ENCODE measurements around the gene APRT. TPM values are rescaled to one million over a fixed set of nuclear protein-coding genes. Genes with fewer than 3 reads are reported as not detected.

The APRT gene
- total and polyA plus RNA-seq, 10 of the 15 experiments (the other 5 are each of a cell fraction or from before 2014, with no cell fraction given), result 30.6 to 495 (median 166) TPM

- H3K4me3 ChIP-seq, result 0 out of 2 replicates have a peak overlapping the region, but pooled peaks have one; percentile 85
- no TSS peak for BruUV-seq (replicated peaks)
- TF ChIP-seq POLR2A (IDR thresholded peaks at IDR 0.05; ENCODE audit: low read depth, low read length) (peak; percentile 4; the same call in 1 of the 2 replicates), ZNF24 (IDR thresholded peaks at IDR 0.05) (no peak), POU2F2 (IDR thresholded peaks at IDR 0.05; ENCODE audit: borderline replicate concordance, low read depth, low read length) (no peak), CBX5 (IDR thresholded peaks at IDR 0.05; ENCODE audit: low read depth) (no peak), POLR2AphosphoS5 (IDR thresholded peaks at IDR 0.05; ENCODE audit: low read length) (0 out of 2 replicates have a peak, but pooled peaks have one; percentile 1), BHLHE40 (IDR thresholded peaks at IDR 0.05; ENCODE audit: borderline replicate concordance in 1 of 2, low read depth in 2 of 2, low read length in 1 of 2) (no peak)
- TF ChIP-seq, protein P1, sequence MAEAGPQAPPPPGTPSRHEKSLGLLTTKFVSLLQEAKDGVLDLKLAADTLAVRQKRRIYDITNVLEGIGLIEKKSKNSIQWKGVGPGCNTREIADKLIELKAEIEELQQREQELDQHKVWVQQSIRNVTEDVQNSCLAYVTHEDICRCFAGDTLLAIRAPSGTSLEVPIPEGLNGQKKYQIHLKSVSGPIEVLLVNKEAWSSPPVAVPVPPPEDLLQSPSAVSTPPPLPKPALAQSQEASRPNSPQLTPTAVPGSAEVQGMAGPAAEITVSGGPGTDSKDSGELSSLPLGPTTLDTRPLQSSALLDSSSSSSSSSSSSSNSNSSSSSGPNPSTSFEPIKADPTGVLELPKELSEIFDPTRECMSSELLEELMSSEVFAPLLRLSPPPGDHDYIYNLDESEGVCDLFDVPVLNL (IDR thresholded peaks at IDR 0.05; ENCODE audit: low read depth, low read length), result no peak
- in situ Hi-C loops (cut with MboI), result no loop called here
- ChIA-PET POLR2A (interaction anchor here (0.8 to 4.2 kb wide), 3 partner anchors 9 to 55 kb away, joined by 3 to 30 read pairs (median 4); no protein-coding TSS in a partner anchor), SMC1A (ENCODE audit: uncharacterized antibody, unreplicated experiment) (interaction anchor here (1.8 kb wide), 1 partner anchor 72 kb away, joined by 5 read pairs; no protein-coding TSS in a partner anchor), RAD21 (ENCODE audit: unreplicated experiment) (interaction anchor here (1.3 to 3.4 kb wide), 3 partner anchors 28 to 358 kb away, joined by 3 to 13 read pairs (median 7); no protein-coding TSS in a partner anchor), CTCF (interaction anchor here (0.6 to 3.2 kb wide), 3 partner anchors 8 to 144 kb away, joined by 3 to 17 read pairs (median 4); no protein-coding TSS in a partner anchor)
- ATAC-seq (no peak), FAIRE-seq (no peak), DNase-seq (ENCODE audit: low read depth, low spot score) (no peak)
- peak overlapping the region; percentile 16; the same call in 1 of the 2 replicates for H3K9ac ChIP-seq (ENCODE audit: control insufficient read depth, insufficient read depth, low read length)
- H3K9me3 ChIP-seq (replicated peaks; ENCODE audit: control insufficient read depth, insufficient read depth, low read length), result no peaks in the 10 kb centered on the region
- no peaks in the 10 kb centered on the region for H3K27me3 ChIP-seq (replicated peaks in 1 of 2; ENCODE audit: control insufficient read depth in 2 of 2, insufficient read depth in 2 of 2, low read length in 1 of 2)
- H3K79me2 ChIP-seq (ENCODE audit: control insufficient read depth, insufficient read depth, low read length), result peaks cover 48% of the 10 kb centered on the region
- H3K27ac ChIP-seq (ENCODE audit: control insufficient read depth, insufficient read depth), result no peak overlapping the region
- peak overlapping the region; percentile 85 for H3K4me2 ChIP-seq (ENCODE audit: control insufficient read depth, insufficient read depth)
- H3K36me3 ChIP-seq (ENCODE audit: control insufficient read depth in 2 of 2, insufficient read depth in 2 of 2, low read length in 1 of 2), result peaks cover 6 to 42% of the 10 kb centered on the region in 2 experiments; a peak in 3 of 4 replicates
- intact Hi-C loops (cut with micrococcal nuclease; ENCODE audit: unreplicated experiment), result no loop called here
- no peaks in the 10 kb centered on the region for H4K20me1 ChIP-seq (ENCODE audit: control insufficient read depth, insufficient read depth)
- no peak overlapping the region for H2AFZ ChIP-seq (ENCODE audit: control insufficient read depth, low read depth, low read length)
- H3K4me1 ChIP-seq (ENCODE audit: control insufficient read depth, insufficient read depth, low read length), result peaks cover 23% of the 10 kb centered on the region
- 88% methylated on average over 10 of the region's 10 CpGs for WGBS (ENCODE audit: insufficient coverage, insufficient replicate concordance, low lambda C conversion rate, missing lambda C conversion rate)
These were observed 2.6 kb downstream of the APRT start for GRCh38 chr16:88809068-88809675.

Data from GM12878 (cell line).